IPS DF 4.7 (cell line): ENCODE measurements around the gene RAI1.
"Not testable (repeated sequence)": the region's sequence is repeated elsewhere in the genome, so short reads cannot be mapped to it uniquely, and the experiment has no call there.

Experiments used
- DNase-seq: peaks from one replicate; pipeline ENCODE4 v3.0.0-alpha.2; 2013; ENCODE audit warnings: low spot score; ENCODE audit errors: extremely low read depth

RAI1 gene

GRCh38 chr17:17663160-17664063 lies 17.8 kb upstream of the RAI1 start:
- no peak for DNase-seq

GRCh38 chr17:17664064-17664452 lies 17.2 kb upstream of the RAI1 start:
- DNase-seq: no peak

- no peak for DNase-seq
Observed at GRCh38 chr17:17665255-17665654, 16.0 kb upstream of the RAI1 start.

- no peak for DNase-seq
Observed at GRCh38 chr17:17666111-17666714, 15.0 kb upstream of the RAI1 start.

- no peak for DNase-seq
Observed at GRCh38 chr17:17667231-17667630, 14.0 kb upstream of the RAI1 start.

- DNase-seq: no peak
Observed at GRCh38 chr17:17667947-17668346, 13.3 kb upstream of the RAI1 start.

GRCh38 chr17:17668358-17668757 lies 12.9 kb upstream of the RAI1 start:
- no peak for DNase-seq

GRCh38 chr17:17668775-17669579 lies 12.3 kb upstream of the RAI1 start:
- no peak for DNase-seq

GRCh38 chr17:17669580-17670235 lies 11.6 kb upstream of the RAI1 start:
- no peak for DNase-seq

GRCh38 chr17:17670701-17671305 lies 10.5 kb upstream of the RAI1 start:
- DNase-seq: no peak

- no peak for DNase-seq
Observed at GRCh38 chr17:17671369-17672129, 9.7 kb upstream of the RAI1 start.

GRCh38 chr17:17672453-17673368 lies 8.5 kb upstream of the RAI1 start:
- DNase-seq: no peak

GRCh38 chr17:17675416-17675815 lies 5.8 kb upstream of the RAI1 start:
- no peak for DNase-seq

GRCh38 chr17:17675925-17676534 lies 5.2 kb upstream of the RAI1 start:
- DNase-seq: no peak

GRCh38 chr17:17676752-17677151 lies 4.5 kb upstream of the RAI1 start:
- DNase-seq: no peak

GRCh38 chr17:17677299-17678040 lies 3.8 kb upstream of the RAI1 start:
- no peak for DNase-seq

GRCh38 chr17:17678063-17678699 lies 3.1 kb upstream of the RAI1 start:
- DNase-seq: not testable (repeated sequence)

- DNase-seq: no peak
Observed at GRCh38 chr17:17679243-17679642, 2.0 kb upstream of the RAI1 start.
